Testis (tissue), 2 donors: ENCODE data around the gene MYBPC2.

Experiments
- CTCF ChIP-seq, 3 experiments: fragments of 450-650 bp in 2 of 3; fragments of 200-600 bp in 1 of 3; sonication (generic) in 1 of 3; IDR thresholded peaks; one replicate each; pipeline ENCODE4 v1.5.1; 2016 to 2019; ENCODE audit warnings: antibody characterized with exemption in 3 of 3, mild to moderate bottlenecking in 2 of 3, moderate library complexity in 1 of 3
- POLR2A ChIP-seq: fragments of 450-650 bp; IDR thresholded peaks from one replicate; pipeline ENCODE4 v1.6.1; 2017; ENCODE audit warnings: antibody characterized with exemption, mild to moderate bottlenecking, moderate library complexity

GRCh38 chr19:50427318-50427925, 5.3 kb upstream of the MYBPC2 start:
- TF ChIP-seq POLR2A (no peak), CTCF (IDR thresholded peaks at IDR 0.05) (no peak)
